Stimulated activated effector memory CD8-positive, alpha-beta T cell treated with anti-CD3 and anti-CD28 coated beads, Interleukin-12 subunit alpha, Interleukin-12 subunit beta, amount 100 ng/mL, for 72 hours (primary cell): ENCODE measurements around the gene CREB3L1.

Source experiments
- ATAC-seq: fragments of 150-1000 bp; cut with Tn5 transposase; 2 replicates; pipeline ENCODE4 v1.10.0; 2021
- DNase-seq, 2 donors: peaks; one replicate each; pipeline ENCODE4 v3.0.0; 2021 to 2022; ENCODE audit warnings: low spot score in 2 of 2
- H3K27ac Mint-ChIP-seq: one replicate; pipeline ENCODE4 v1.8.0; 2022; ENCODE audit warnings: mild to moderate bottlenecking, mixed read lengths
- H3K36me3 Mint-ChIP-seq: one replicate; pipeline ENCODE4 v1.8.0; 2022; ENCODE audit warnings: mild to moderate bottlenecking, mixed read lengths
- H3K4me1 Mint-ChIP-seq: one replicate; pipeline ENCODE4 v1.8.0; 2022; ENCODE audit warnings: mixed read lengths
- H3K4me3 Mint-ChIP-seq: one replicate; pipeline ENCODE4 v1.8.0; 2022; ENCODE audit warnings: mild to moderate bottlenecking, mixed read lengths
- H3K9me3 Mint-ChIP-seq: one replicate; pipeline ENCODE4 v1.8.0; 2022; ENCODE audit warnings: mixed read lengths

Gene CREB3L1

GRCh38 chr11:46361283-46362155, 84.1 kb downstream of the CREB3L1 start:
- H3K36me3 Mint-ChIP-seq: peaks cover 5% of the 10 kb centered on the region
- ATAC-seq: peak; percentile 89
- no peaks in the 10 kb centered on the region for H3K9me3 Mint-ChIP-seq
- peak overlapping the region; percentile 80 for H3K4me3 Mint-ChIP-seq
- H3K27ac Mint-ChIP-seq: peak overlapping the region; percentile 96
- peak in 1 of 2 donors; percentile 79 for DNase-seq
- peaks cover 58% of the 10 kb centered on the region for H3K4me1 Mint-ChIP-seq

GRCh38 chr11:46362156-46363030, 84.9 kb downstream of the CREB3L1 start:
- no peak for DNase-seq
- H3K9me3 Mint-ChIP-seq: no peaks in the 10 kb centered on the region
- peaks cover 55% of the 10 kb centered on the region for H3K4me1 Mint-ChIP-seq
- H3K36me3 Mint-ChIP-seq: peaks cover 5% of the 10 kb centered on the region
- peak overlapping the region; percentile 80 for H3K4me3 Mint-ChIP-seq
- peak overlapping the region; percentile 96 for H3K27ac Mint-ChIP-seq
- no peak for ATAC-seq

GRCh38 chr11:46363031-46363407, 85.6 kb downstream of the CREB3L1 start:
- no peak for ATAC-seq
- H3K27ac Mint-ChIP-seq: peak overlapping the region; percentile 96
- peaks cover 53% of the 10 kb centered on the region for H3K4me1 Mint-ChIP-seq
- peak overlapping the region; percentile 80 for H3K4me3 Mint-ChIP-seq
- no peaks in the 10 kb centered on the region for H3K9me3 Mint-ChIP-seq
- DNase-seq: no peak
- H3K36me3 Mint-ChIP-seq: peaks cover 11% of the 10 kb centered on the region

GRCh38 chr11:46363455-46364005, 86.1 kb downstream of the CREB3L1 start:
- peak overlapping the region; percentile 96 for H3K27ac Mint-ChIP-seq
- peaks cover 16% of the 10 kb centered on the region for H3K36me3 Mint-ChIP-seq
- no peak for DNase-seq
- H3K4me1 Mint-ChIP-seq: peaks cover 58% of the 10 kb centered on the region
- H3K4me3 Mint-ChIP-seq: peak overlapping the region; percentile 80
- ATAC-seq: no peak
- no peaks in the 10 kb centered on the region for H3K9me3 Mint-ChIP-seq

- Mint-ChIP-seq H3K4me3 (peak overlapping the region; percentile 11), H3K4me1 (peaks cover 60% of the 10 kb centered on the region), H3K9me3 (no peaks in the 10 kb centered on the region), H3K27ac (peak overlapping the region; percentile 96), H3K36me3 (peaks cover 22% of the 10 kb centered on the region)
- DNase-seq: no peak
- ATAC-seq: no peak
Measured at GRCh38 chr11:46364056-46364455, 86.6 kb downstream of the CREB3L1 start.

- Mint-ChIP-seq H3K27ac (peak overlapping the region; percentile 96), H3K4me1 (peaks cover 66% of the 10 kb centered on the region), H3K9me3 (no peaks in the 10 kb centered on the region), H3K36me3 (peaks cover 29% of the 10 kb centered on the region), H3K4me3 (no peak overlapping the region)
- DNase-seq (no peak), ATAC-seq (no peak)
Measured at GRCh38 chr11:46364791-46365190, 87.3 kb downstream of the CREB3L1 start.

GRCh38 chr11:46366260-46366659, 88.8 kb downstream of the CREB3L1 start:
- DNase-seq: no peak
- Mint-ChIP-seq H3K4me1 (peaks cover 61% of the 10 kb centered on the region), H3K36me3 (peaks cover 39% of the 10 kb centered on the region), H3K4me3 (no peak overlapping the region), H3K9me3 (no peaks in the 10 kb centered on the region), H3K27ac (no peak overlapping the region)
- no peak for ATAC-seq

GRCh38 chr11:46366661-46367161, 89.2 kb downstream of the CREB3L1 start:
- peaks cover 42% of the 10 kb centered on the region for H3K36me3 Mint-ChIP-seq
- H3K9me3 Mint-ChIP-seq: no peaks in the 10 kb centered on the region
- H3K4me3 Mint-ChIP-seq: peak overlapping the region; percentile 32
- no peak overlapping the region for H3K27ac Mint-ChIP-seq
- peaks cover 56% of the 10 kb centered on the region for H3K4me1 Mint-ChIP-seq
- ATAC-seq: no peak
- DNase-seq: no peak

- peaks cover 51% of the 10 kb centered on the region for H3K4me1 Mint-ChIP-seq
- H3K9me3 Mint-ChIP-seq: no peaks in the 10 kb centered on the region
- peak overlapping the region; percentile 67 for H3K27ac Mint-ChIP-seq
- H3K4me3 Mint-ChIP-seq: peak overlapping the region; percentile 32
- H3K36me3 Mint-ChIP-seq: peaks cover 49% of the 10 kb centered on the region
- DNase-seq (peak; percentile 72 to 88), ATAC-seq (peak; percentile 85)
Measured at GRCh38 chr11:46367244-46367915, 89.9 kb downstream of the CREB3L1 start.

- Mint-ChIP-seq H3K36me3 (peaks cover 54% of the 10 kb centered on the region), H3K27ac (peak overlapping the region; percentile 67), H3K9me3 (no peaks in the 10 kb centered on the region), H3K4me3 (no peak overlapping the region), H3K4me1 (peaks cover 45% of the 10 kb centered on the region)
- no peak for DNase-seq
- no peak for ATAC-seq
Measured at GRCh38 chr11:46367916-46368267, 90.4 kb downstream of the CREB3L1 start.

GRCh38 chr11:46369458-46370152, 92.1 kb downstream of the CREB3L1 start:
- Mint-ChIP-seq H3K27ac (peak overlapping the region; percentile 37), H3K36me3 (peaks cover 66% of the 10 kb centered on the region), H3K9me3 (no peaks in the 10 kb centered on the region), H3K4me3 (no peak overlapping the region), H3K4me1 (peaks cover 32% of the 10 kb centered on the region)
- DNase-seq (peak in 1 of 2 donors; percentile 80), ATAC-seq (peak; percentile 64)

- Mint-ChIP-seq H3K9me3 (no peaks in the 10 kb centered on the region), H3K36me3 (peaks cover 73% of the 10 kb centered on the region), H3K4me1 (peaks cover 25% of the 10 kb centered on the region), H3K4me3 (no peak overlapping the region), H3K27ac (peak overlapping the region; percentile 37)
- DNase-seq (no peak), ATAC-seq (no peak)
Measured at GRCh38 chr11:46370253-46370652, 92.8 kb downstream of the CREB3L1 start.
